ENCODE data around the gene HSDL1. TPM values are rescaled to one million over a fixed set of nuclear protein-coding genes. Genes with fewer than 3 reads are reported as not detected.
A peak's percentile ranks its signal among the peaks of the same experiment; 100 is the strongest.
"Not testable (repeated sequence)": the region's sequence is repeated elsewhere in the genome, so short reads cannot be mapped to it uniquely, and the experiment has no call there.

Gene HSDL1
- total RNA-seq, 1 donor from 2014 or later: 165 TPM

GRCh38 chr16:84138824-84139627 lies 6.0 kb downstream of the HSDL1 start:
- no peak for DNase-seq

- no peak for DNase-seq
Measured at GRCh38 chr16:84138500-84138823, 6.5 kb downstream of the HSDL1 start.

GRCh38 chr16:84137769-84138357 lies 7.1 kb downstream of the HSDL1 start:
- no peak for DNase-seq

- DNase-seq: no peak
Measured at GRCh38 chr16:84137287-84137686, 7.7 kb downstream of the HSDL1 start.

- no peak for DNase-seq
Measured at GRCh38 chr16:84136331-84137125, 8.4 kb downstream of the HSDL1 start.

GRCh38 chr16:84132527-84133285 lies 12.3 kb downstream of the HSDL1 start:
- no peak for DNase-seq

- DNase-seq: no peak
Measured at GRCh38 chr16:84131117-84131516, 13.9 kb downstream of the HSDL1 start.

- DNase-seq: no peak
Measured at GRCh38 chr16:84124257-84125073, 20.5 kb downstream of the HSDL1 start.

GRCh38 chr16:84121007-84121406 lies 24.0 kb downstream of the HSDL1 start:
- no peak for DNase-seq

- DNase-seq: no peak
Measured at GRCh38 chr16:84120023-84120422, 25.0 kb downstream of the HSDL1 start.

GRCh38 chr16:84119368-84119767 lies 25.6 kb downstream of the HSDL1 start:
- no peak for DNase-seq

GRCh38 chr16:84118315-84118714 lies 26.7 kb downstream of the HSDL1 start:
- DNase-seq: not testable (repeated sequence)

GRCh38 chr16:84117494-84117843 lies 27.5 kb downstream of the HSDL1 start:
- no peak for DNase-seq

GRCh38 chr16:84116720-84117493 lies 28.1 kb downstream of the HSDL1 start, which contains the start of gene MBTPS1:
Gene MBTPS1, minus strand, starts transcription at chr16:84116942. Its CDS starts 15,159 bp downstream, at chr16:84101783.
- peak; percentile 96 for DNase-seq

GRCh38 chr16:84115919-84116719 lies 28.9 kb downstream of the HSDL1 start:
- peak; percentile 66 for DNase-seq

GRCh38 chr16:84111949-84112348 lies 33.0 kb downstream of the HSDL1 start:
- DNase-seq: not testable (repeated sequence)

GRCh38 chr16:84111525-84111924 lies 33.5 kb downstream of the HSDL1 start:
- no peak for DNase-seq

GRCh38 chr16:84110527-84110926 lies 34.5 kb downstream of the HSDL1 start:
- DNase-seq: no peak

- DNase-seq: no peak
Measured at GRCh38 chr16:84109598-84110335, 35.2 kb downstream of the HSDL1 start.

Data from occipital lobe (tissue), 2 donors.